Natural killer cell (primary cell): ENCODE data around the gene RARB. TPM values are rescaled to one million over a fixed set of nuclear protein-coding genes. Genes with fewer than 3 reads are reported as not detected.

Source experiments
- ATAC-seq, 3 donors: fragments of 150-1000 bp in 2 of 3; fragments of 200-7000 bp in 1 of 3; cut with Tn5 transposase; 1 replicate in 1 of 3; 2 replicates in 2 of 3; pipeline ENCODE4 v1.10.0; 2021; ENCODE audit warnings: mild to moderate bottlenecking in 2 of 3, moderate library complexity in 2 of 3
- DNase-seq, 2 donors: peaks; one replicate each; pipeline versions ENCODE4 v3.0.0 to v3.0.0-alpha.2; 2013 to 2021; ENCODE audit warnings: mixed read lengths in 1 of 2
- H3K27ac ChIP-seq: one replicate; pipeline ENCODE4 v1.5.1; 2013; ENCODE audit warnings: mild to moderate bottlenecking, low read length
- H3K27me3 ChIP-seq: one replicate; pipeline ENCODE4 v1.6.1; 2013; ENCODE audit warnings: low read length; ENCODE audit not compliant: control insufficient read depth, insufficient read depth
- H3K36me3 ChIP-seq: one replicate; pipeline ENCODE4 v1.6.1; 2013; ENCODE audit warnings: low read length; ENCODE audit not compliant: control insufficient read depth, insufficient read depth
- H3K4me1 ChIP-seq: one replicate; pipeline ENCODE4 v1.6.1; 2013; ENCODE audit warnings: low read length; ENCODE audit not compliant: control insufficient read depth, insufficient read depth
- H3K4me3 ChIP-seq: one replicate; pipeline ENCODE4 v1.5.1; 2013; ENCODE audit warnings: low read length
- H3K9me3 ChIP-seq: one replicate; pipeline ENCODE4 v1.6.1; 2013; ENCODE audit warnings: low read length; ENCODE audit not compliant: control insufficient read depth, insufficient read depth
- H3K27ac Mint-ChIP-seq, 2 donors: one replicate each; pipeline ENCODE4 v1.8.0; 2022; ENCODE audit warnings: mild to moderate bottlenecking in 2 of 2, mixed read lengths in 2 of 2, moderate library complexity in 1 of 2
- H3K27me3 Mint-ChIP-seq, 2 donors: one replicate each; pipeline ENCODE4 v1.8.0; 2022; ENCODE audit warnings: low read depth in 2 of 2, mixed read lengths in 2 of 2
- H3K36me3 Mint-ChIP-seq: one replicate; pipeline ENCODE4 v1.8.0; 2022; ENCODE audit warnings: mixed read lengths
- H3K4me1 Mint-ChIP-seq, 2 donors: one replicate each; pipeline ENCODE4 v1.8.0; 2022; ENCODE audit warnings: mixed read lengths in 2 of 2
- H3K4me3 Mint-ChIP-seq: one replicate; pipeline ENCODE4 v1.8.0; 2022; ENCODE audit warnings: mild to moderate bottlenecking, moderate library complexity, mixed read lengths
- H3K9me3 Mint-ChIP-seq, 2 donors: one replicate each; pipeline ENCODE4 v1.8.0; 2022; ENCODE audit warnings: mixed read lengths in 2 of 2
- WGBS: methylation state at CpG from one replicate; pipeline ENCODE4 v1.1.7; 2013; ENCODE audit warnings: missing lambda C conversion rate; ENCODE audit not compliant: insufficient coverage; 5-methylcytosine and 5-hydroxymethylcytosine counted together
- intact Hi-C: fragments of 100-400 bp; cut with micrococcal nuclease; formaldehyde crosslinking; loops from one replicate; pipeline ENCODE4 v1.14.2; 2022
- total RNA-seq, 4 donors: library from RNA; stranded (reverse); fragments of 120-200 nt in 1 of 4; gene quantifications; one replicate each; pipeline versions ENCODE4 v1.2.3 to v1.2.4, GENCODE V29; 2013 to 2022
- TF ChIP-seq, protein P1 (sequence below): fragments of 200-600 bp; IDR thresholded peaks from one replicate; pipeline ENCODE4 v1.8.0; 2022; ENCODE audit warnings: antibody characterized with exemption

The RARB gene
- total RNA-seq, 3 donors from 2014 or later (not counting 1 experiment from before 2014, with no cell fraction given): not detected

GRCh38 chr3:25536521-25537391 lies 108.7 kb downstream of the RARB start:
- Mint-ChIP-seq H3K27ac (no peak overlapping the region), H3K9me3 (no peaks in the 10 kb centered on the region), H3K36me3 (no peaks in the 10 kb centered on the region), H3K27me3 (peaks cover 0 to 3% of the 10 kb centered on the region in 2 donors), H3K4me3 (no peak overlapping the region), H3K4me1 (no peaks in the 10 kb centered on the region)
- H3K4me3 ChIP-seq: no peak overlapping the region
- intact Hi-C loops: no loop called here
- no peak for DNase-seq
- ATAC-seq: no peak
- TF ChIP-seq, protein P1, sequence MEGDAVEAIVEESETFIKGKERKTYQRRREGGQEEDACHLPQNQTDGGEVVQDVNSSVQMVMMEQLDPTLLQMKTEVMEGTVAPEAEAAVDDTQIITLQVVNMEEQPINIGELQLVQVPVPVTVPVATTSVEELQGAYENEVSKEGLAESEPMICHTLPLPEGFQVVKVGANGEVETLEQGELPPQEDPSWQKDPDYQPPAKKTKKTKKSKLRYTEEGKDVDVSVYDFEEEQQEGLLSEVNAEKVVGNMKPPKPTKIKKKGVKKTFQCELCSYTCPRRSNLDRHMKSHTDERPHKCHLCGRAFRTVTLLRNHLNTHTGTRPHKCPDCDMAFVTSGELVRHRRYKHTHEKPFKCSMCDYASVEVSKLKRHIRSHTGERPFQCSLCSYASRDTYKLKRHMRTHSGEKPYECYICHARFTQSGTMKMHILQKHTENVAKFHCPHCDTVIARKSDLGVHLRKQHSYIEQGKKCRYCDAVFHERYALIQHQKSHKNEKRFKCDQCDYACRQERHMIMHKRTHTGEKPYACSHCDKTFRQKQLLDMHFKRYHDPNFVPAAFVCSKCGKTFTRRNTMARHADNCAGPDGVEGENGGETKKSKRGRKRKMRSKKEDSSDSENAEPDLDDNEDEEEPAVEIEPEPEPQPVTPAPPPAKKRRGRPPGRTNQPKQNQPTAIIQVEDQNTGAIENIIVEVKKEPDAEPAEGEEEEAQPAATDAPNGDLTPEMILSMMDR: no peak
- no peaks in the 10 kb centered on the region for H3K27me3 ChIP-seq
- no peaks in the 10 kb centered on the region for H3K36me3 ChIP-seq
- WGBS: 72% methylated on average over 6 of the region's 7 CpGs
- no peaks in the 10 kb centered on the region for H3K4me1 ChIP-seq
- peaks cover 4% of the 10 kb centered on the region for H3K9me3 ChIP-seq
- no peak overlapping the region for H3K27ac ChIP-seq

DNA sequence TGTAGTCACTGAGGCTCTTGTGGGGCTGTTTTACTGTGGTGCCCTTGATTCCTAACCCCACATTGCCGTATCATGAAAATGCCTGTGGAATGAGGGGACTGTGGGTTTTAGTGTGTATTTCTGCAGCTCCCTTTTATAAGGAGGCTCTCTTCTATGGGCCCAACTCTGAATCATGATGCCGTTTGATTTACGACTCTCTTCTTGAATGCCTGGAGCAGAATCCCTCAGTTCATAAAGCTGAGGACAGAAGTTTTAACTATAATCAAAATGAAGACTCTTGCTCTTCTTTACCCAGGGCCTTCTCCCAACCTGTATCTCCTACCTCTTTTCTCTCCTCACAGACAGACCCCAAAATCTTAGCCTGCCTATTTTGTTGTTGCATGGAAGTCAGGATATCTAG lies 109.5 kb downstream of the RARB start:
- 88% methylated on average over 3 of the region's 3 CpGs for WGBS
- DNase-seq (no peak), ATAC-seq (no peak)
- Mint-ChIP-seq H3K27ac (no peak overlapping the region), H3K9me3 (no peaks in the 10 kb centered on the region), H3K4me1 (no peaks in the 10 kb centered on the region), H3K27me3 (peaks cover 0 to 3% of the 10 kb centered on the region in 2 donors), H3K4me3 (no peak overlapping the region), H3K36me3 (no peaks in the 10 kb centered on the region)
- Histone ChIP-seq H3K27me3 (no peaks in the 10 kb centered on the region), H3K4me3 (no peak overlapping the region), H3K9me3 (peaks cover 4% of the 10 kb centered on the region), H3K27ac (no peak overlapping the region), H3K36me3 (no peaks in the 10 kb centered on the region), H3K4me1 (no peaks in the 10 kb centered on the region)
- TF ChIP-seq, protein P1: no peak
- intact Hi-C loops: no loop called here

DNA sequence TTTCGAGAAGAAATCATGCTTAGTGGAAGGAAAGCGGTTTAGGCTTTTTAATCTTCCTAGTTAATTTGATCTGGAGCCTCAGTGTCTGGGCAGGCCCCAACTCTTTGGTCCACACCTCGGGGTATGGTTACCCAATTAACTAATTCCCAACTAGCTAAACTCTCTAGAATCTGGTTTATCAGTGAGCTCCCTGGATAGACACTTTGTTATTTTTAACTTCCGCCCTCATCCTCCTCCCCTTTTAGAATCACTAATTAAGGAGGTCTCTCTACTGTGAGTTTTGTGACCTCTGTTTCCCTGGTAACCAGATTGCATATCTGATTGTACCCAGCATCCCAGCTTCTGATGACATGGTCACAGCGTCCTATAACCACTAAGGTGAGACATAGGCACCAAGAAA lies 112.2 kb downstream of the RARB start:
- no peaks in the 10 kb centered on the region for H3K9me3 ChIP-seq
- H3K4me3 Mint-ChIP-seq: no peak overlapping the region
- 68% methylated on average over 5 of the region's 5 CpGs for WGBS
- H3K27ac ChIP-seq: no peak overlapping the region
- H3K4me1 Mint-ChIP-seq: no peaks in the 10 kb centered on the region
- intact Hi-C loops: no loop called here
- DNase-seq (no peak), ATAC-seq (no peak)
- TF ChIP-seq, protein P1: no peak
- peaks cover 0 to 3% of the 10 kb centered on the region in 2 donors for H3K27me3 Mint-ChIP-seq
- no peaks in the 10 kb centered on the region for H3K36me3 ChIP-seq
- H3K27ac Mint-ChIP-seq: no peak overlapping the region
- no peak overlapping the region for H3K4me3 ChIP-seq
- no peaks in the 10 kb centered on the region for H3K27me3 ChIP-seq
- no peaks in the 10 kb centered on the region for H3K4me1 ChIP-seq
- no peaks in the 10 kb centered on the region for H3K9me3 Mint-ChIP-seq
- H3K36me3 Mint-ChIP-seq: no peaks in the 10 kb centered on the region
